ENCODE results near the gene FYB2.

FYB2 gene

DNA sequence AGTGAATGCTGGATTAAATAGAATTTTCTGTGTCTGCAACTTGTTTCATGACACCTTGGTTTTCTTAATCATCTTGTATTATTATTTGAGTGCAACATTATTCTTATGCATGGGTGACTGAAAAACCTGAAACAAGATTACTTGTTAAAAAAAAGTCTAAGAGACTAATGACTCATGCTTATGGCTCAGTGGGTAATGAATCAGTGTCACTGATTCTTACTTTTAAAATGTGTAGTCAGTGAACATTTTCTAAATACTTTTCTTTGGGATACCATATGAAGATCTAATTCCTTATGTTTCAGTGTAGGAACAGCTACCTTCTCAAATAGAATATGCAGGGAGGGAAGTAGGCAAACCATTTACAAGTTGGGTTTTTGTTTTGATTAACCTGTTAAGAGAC is 108.6 kb downstream of the FYB2 start:
- ATAC-seq, result no peak

DNA sequence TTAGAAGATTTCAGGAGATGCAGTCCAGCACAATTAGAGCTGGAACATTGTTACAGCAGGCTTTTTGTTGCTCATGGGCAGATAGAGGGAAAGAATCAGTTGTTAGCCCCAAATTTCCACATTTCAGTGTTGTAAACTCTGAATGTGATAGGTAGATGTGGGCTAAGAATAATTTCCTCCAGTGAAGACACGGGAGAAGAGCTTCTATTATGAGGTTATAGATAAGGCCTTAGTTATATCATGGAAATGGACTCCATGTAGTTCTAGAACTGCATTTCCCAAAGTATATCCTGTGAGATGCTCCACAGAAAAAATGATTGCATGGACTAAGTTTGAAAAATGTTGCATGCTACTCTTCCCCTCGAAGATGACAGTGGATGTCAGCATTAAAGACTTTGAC is 109.2 kb downstream of the FYB2 start:
- ATAC-seq, result no peak

DNA sequence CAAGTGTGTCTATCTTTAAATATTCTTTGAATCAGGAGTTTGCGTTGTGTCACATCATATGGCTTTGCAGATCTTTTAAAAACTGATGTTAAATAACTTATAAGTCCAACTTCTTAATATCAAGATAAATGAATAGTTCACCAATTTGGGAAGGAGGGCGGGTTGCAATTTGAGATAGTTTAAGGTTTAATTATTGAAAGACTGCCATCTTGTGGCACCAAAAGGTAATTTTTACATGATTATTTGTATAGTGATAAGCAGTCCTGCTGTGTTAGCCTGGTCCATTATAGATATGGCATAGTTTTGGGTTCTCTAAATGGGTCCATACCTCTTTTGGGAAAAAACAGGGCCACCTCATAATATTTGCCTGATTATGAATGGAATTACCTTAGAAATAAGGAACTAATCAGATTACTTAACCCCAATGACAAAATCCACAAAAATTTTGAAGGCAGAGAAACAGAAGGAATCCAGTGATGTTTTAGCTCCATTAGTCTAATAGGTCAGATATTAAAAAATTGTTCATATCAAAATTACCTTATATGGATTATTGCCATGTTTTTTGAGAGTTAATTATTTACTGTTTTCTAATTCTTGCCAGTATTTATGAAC is 109.8 kb downstream of the FYB2 start:
- ATAC-seq, result no peak

GRCh38 chr1:56707379-56707778 is 111.8 kb downstream of the FYB2 start:
- ATAC-seq, result no peak

DNA sequence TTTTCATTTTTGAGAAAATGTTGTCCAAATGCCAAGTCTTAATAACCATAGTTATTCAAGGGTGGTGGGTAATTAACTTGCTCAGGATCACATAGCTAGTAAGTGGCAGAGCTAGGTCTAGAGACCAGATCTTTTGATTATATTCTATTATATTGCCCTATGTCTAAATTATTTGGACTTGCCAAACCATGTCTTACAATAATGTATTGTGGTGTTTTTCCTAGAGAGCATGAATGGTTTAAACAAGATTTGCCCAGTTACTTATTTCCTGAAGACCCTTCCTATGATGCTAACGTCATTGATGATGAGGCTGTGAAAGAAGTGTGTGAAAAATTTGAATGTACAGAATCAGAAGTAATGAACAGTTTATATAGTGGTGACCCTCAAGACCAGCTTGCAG is 115.5 kb downstream of the FYB2 start:
- ATAC-seq, result no peak

DNA sequence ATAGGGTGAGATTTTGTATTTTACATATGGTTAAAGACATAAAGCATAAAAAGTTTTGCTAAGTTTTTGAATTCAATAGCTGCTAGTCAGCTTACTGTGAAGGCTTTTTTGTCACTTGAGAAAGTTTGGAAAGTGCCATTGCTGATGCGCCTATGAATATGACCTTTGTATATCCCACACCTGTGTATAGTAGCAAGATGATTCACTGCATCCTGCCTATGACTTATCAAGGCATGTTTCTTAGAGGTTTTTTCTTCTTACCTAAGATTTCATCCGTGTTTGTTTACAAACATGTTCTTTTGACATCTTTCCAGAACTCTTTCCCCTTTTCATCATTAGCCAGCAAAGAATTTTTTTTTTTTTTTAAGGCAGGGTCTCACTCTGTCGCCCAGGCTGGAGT is 122.5 kb downstream of the FYB2 start:
- ATAC-seq, result no peak

- ATAC-seq, result peak; percentile 46 to 60
Measured at GRCh38 chr1:56688522-56689026, 130.6 kb downstream of the FYB2 start.

GRCh38 chr1:56686169-56686568 is 133.0 kb downstream of the FYB2 start:
- no peak for ATAC-seq

- ATAC-seq, result no peak
Measured at GRCh38 chr1:56683569-56683968, 135.6 kb downstream of the FYB2 start.

DNA sequence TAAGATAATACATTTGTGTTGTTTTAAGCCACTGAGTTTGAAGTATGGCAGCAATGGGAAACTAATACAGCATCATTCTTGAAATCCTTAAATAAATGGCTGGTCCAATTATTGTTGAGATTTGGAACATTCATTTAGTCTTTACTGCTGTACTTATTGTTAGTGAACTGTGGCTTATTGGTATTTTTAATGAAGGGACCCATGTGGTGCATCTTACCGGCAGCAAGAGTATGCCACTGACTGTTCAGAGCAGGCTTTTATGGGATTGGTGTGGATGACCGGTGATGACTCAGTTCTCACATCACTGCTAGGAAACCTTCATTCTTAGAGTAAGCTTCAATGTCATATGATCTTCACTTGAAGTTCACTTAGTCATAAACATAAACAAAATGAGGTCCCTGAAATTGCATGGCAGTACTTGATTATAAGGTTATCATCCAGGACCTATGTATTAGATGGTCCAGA is 142.6 kb downstream of the FYB2 start:
- no peak for ATAC-seq

DNA sequence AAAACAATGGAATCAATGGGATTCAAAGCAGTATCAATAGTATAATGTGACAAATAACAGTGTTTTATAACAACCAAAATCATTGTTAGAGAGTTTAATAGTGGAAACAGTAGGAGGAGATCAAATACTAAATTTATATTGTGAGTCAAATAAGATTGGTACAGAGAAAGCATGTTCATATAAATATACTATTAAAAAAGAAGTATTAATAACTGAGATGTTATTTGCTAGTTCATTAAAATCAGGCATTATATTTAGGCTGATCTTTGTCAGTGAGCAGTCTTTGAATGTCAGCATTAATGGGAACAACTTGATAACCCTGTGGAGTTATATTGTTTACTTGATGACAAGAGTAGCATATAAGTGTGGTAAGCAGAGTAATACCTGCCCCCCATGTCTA is 143.4 kb downstream of the FYB2 start:
- no peak for ATAC-seq

GRCh38 chr1:56672579-56672978 is 146.6 kb downstream of the FYB2 start:
- ATAC-seq, result no peak

- ATAC-seq, result no peak
Measured at GRCh38 chr1:56671542-56671941, 147.7 kb downstream of the FYB2 start.

DNA sequence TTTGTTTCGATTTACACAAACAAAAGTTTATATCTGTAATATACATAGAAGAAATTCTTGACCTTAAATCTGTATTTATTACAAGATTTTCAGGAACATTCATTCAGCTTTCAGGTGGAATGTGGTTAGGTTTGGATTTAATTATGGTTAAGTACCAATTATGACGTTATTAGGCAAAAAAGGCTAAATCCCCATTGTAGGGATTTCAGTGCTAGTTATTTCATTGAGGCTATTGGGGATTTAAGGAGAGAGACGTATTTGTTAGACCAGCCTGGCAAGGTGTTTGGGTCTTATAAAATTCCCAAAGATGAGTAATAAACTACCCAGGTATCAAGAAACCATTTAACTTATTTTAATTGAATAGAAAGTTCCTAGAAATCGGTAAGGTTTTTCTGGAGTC is 148.1 kb downstream of the FYB2 start:
- ATAC-seq, result no peak

DNA sequence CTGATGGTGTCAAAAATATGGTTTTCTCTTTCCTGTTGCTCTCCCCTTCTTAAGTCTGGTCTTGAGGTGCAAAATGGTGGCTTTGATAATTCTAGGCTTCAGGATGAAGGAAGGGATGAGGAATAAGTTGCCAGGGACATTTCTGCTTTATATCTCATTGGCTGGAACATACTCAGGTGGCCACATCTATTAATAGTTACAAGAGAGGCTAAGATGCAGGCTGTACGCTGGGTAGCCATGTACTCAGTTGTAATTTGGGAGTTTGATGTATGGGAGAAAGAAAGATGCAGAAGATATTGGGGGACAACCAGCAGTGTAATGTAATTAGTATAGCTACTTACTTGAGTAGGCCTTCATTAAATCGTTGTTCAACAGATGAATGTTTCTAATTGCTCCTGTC is 148.9 kb downstream of the FYB2 start:
- no peak for ATAC-seq
